Prostate gland (tissue), 2 donors: Measurements from ENCODE around the gene ARRDC1. TPM values are rescaled to one million over a fixed set of nuclear protein-coding genes. Genes with fewer than 3 reads are reported as not detected.

Experiments used
- DNase-seq: peaks from one replicate; pipeline ENCODE4 v3.0.0-alpha.2; 2019; ENCODE audit warnings: low spot score
- H3K27ac ChIP-seq, 2 donors: fragments of 200-600 bp; sonication (generic); 2 replicates each; pipeline ENCODE4 v1.5.1; 2017 to 2019
- H3K27me3 ChIP-seq: fragments of 200-600 bp; sonication (generic); replicated peaks from 2 replicates; pipeline ENCODE4 v1.5.1; 2019; ENCODE audit not compliant: insufficient read depth
- H3K36me3 ChIP-seq, 2 donors: fragments of 200-600 bp; sonication (generic); 1 replicate in 1 of 2; 2 replicates in 1 of 2; pipeline versions ENCODE4 v1.5.1 to v1.8.1; 2017 to 2019
- H3K4me1 ChIP-seq: fragments of 200-600 bp; sonication (generic); replicated peaks from 2 replicates; pipeline ENCODE4 v1.5.1; 2019
- H3K4me3 ChIP-seq, 2 donors: fragments of 200-600 bp; sonication (generic); 2 replicates each; pipeline ENCODE4 v1.5.1; 2017 to 2019
- H3K9me3 ChIP-seq: fragments of 200-600 bp; sonication (generic); 2 replicates; pipeline ENCODE4 v1.5.1; 2017
- CTCF ChIP-seq, 4 experiments: fragments of 200-600 bp in 2 of 4; fragments of 450-650 bp in 2 of 4; sonication (generic) in 2 of 4; IDR thresholded peaks; 1 replicate in 3 of 4; 2 replicates in 1 of 4; pipeline ENCODE4 v1.5.1; 2016 to 2019; ENCODE audit warnings: antibody characterized with exemption in 4 of 4, mild to moderate bottlenecking in 2 of 4, moderate library complexity in 2 of 4
- POLR2A ChIP-seq: fragments of 450-650 bp; IDR thresholded peaks from one replicate; pipeline ENCODE4 v1.6.1; 2016; ENCODE audit warnings: antibody characterized with exemption, mild to moderate bottlenecking
- POLR2AphosphoS5 ChIP-seq: sonication (generic); formaldehyde crosslinking; IDR thresholded peaks from one replicate; pipeline ENCODE4 v1.6.1; 2017; ENCODE audit warnings: antibody characterized with exemption
- WGBS: methylation state at CpG from one replicate; pipeline ENCODE4 v1.1.5; 2018; 5-methylcytosine and 5-hydroxymethylcytosine counted together
- intact Hi-C: fragments of 100-400 bp; cut with DNase I; formaldehyde crosslinking; loops from one replicate; pipeline ENCODE4 v1.14.2; 2022
- total RNA-seq, 2 donors: library from RNA; depleted of rRNA; stranded (reverse); fragments of >200 nt; gene quantifications; one replicate each; pipeline ENCODE4 v1.1.0, GENCODE V29; 2016

The ARRDC1 gene
- total RNA-seq, 2 donors from 2014 or later, result 123 to 126 TPM

GRCh38 chr9:137649553-137649952 lies 44.1 kb downstream of the ARRDC1 start:
- DNase-seq, result no peak
- no peak for TF ChIP-seq POLR2A
- TF ChIP-seq POLR2AphosphoS5, result no peak
- TF ChIP-seq CTCF (IDR thresholded peaks at IDR 0.05), result no peak
- Histone ChIP-seq H3K27ac (no peak overlapping the region), H3K4me1 (no peaks in the 10 kb centered on the region), H3K9me3 (no peaks in the 10 kb centered on the region), H3K27me3 (no peaks in the 10 kb centered on the region), H3K36me3 (no peaks in the 10 kb centered on the region), H3K4me3 (no peak overlapping the region)
- WGBS, result 93% methylated on average over 9 of the region's 9 CpGs
- intact Hi-C loops, result no loop called here

DNA sequence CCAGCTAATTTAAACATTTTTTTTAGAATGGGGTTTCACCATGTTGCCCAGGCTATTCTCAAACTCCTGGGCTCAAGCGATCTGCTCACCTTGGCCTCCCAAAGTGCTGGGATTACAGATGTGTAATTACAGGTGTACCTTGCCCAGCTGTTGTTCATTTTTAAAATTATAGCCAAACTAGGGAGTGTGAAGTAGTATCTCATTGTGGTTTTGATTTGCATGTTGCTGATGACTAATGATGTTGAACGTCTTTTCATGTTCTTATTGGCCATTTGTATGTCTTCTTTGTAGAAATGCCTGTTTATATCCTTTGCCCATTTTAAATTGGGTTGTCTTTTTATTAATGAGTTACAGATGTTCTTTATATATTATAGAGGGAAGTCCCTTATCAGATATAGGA lies 44.8 kb downstream of the ARRDC1 start:
- Histone ChIP-seq H3K4me1 (no peaks in the 10 kb centered on the region), H3K27me3 (no peaks in the 10 kb centered on the region), H3K27ac (no peak overlapping the region), H3K9me3 (no peaks in the 10 kb centered on the region), H3K36me3 (no peaks in the 10 kb centered on the region), H3K4me3 (no peak overlapping the region)
- intact Hi-C loops, result no loop called here
- DNase-seq, result no peak
- WGBS, result 87% methylated on average over 2 of the region's 2 CpGs
- TF ChIP-seq POLR2AphosphoS5 (no peak), POLR2A (no peak), CTCF (IDR thresholded peaks at IDR 0.05) (no peak)

GRCh38 chr9:137650779-137651178 lies 45.3 kb downstream of the ARRDC1 start:
- Histone ChIP-seq H3K27ac (no peak overlapping the region), H3K4me1 (no peaks in the 10 kb centered on the region), H3K9me3 (no peaks in the 10 kb centered on the region), H3K36me3 (no peaks in the 10 kb centered on the region), H3K27me3 (no peaks in the 10 kb centered on the region), H3K4me3 (no peak overlapping the region)
- intact Hi-C loops, result no loop called here
- DNase-seq, result no peak
- WGBS, result 94% methylated on average over 7 of the region's 7 CpGs
- TF ChIP-seq POLR2A (no peak), CTCF (IDR thresholded peaks at IDR 0.05) (no peak), POLR2AphosphoS5 (no peak)

DNA sequence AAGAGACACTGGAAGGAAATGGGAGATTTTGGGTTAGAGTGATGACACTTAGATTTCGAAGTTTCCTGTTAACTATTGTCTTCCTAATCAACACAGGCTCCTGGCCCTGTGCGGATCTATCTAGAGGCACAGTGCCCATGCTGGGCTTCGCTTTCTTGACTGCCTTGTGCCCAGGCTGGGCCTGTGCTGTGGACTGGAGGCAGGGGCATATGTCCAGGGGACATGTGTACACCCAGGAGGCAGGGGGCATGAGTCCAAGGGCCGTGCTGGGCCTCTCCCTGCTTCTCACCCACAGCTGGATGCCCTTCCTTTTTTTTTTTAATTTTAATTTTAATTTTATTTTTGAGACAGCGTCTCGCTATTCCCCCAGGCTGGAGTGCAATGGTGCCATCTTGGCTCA lies 50.9 kb downstream of the ARRDC1 start:
- Histone ChIP-seq H3K27ac (no peak overlapping the region), H3K27me3 (no peaks in the 10 kb centered on the region), H3K4me3 (no peak overlapping the region), H3K9me3 (no peaks in the 10 kb centered on the region), H3K36me3 (no peaks in the 10 kb centered on the region), H3K4me1 (no peaks in the 10 kb centered on the region)
- intact Hi-C loops, result no loop called here
- TF ChIP-seq POLR2AphosphoS5 (no peak), CTCF (IDR thresholded peaks at IDR 0.05) (no peak), POLR2A (no peak)
- WGBS, result 96% methylated on average over 6 of the region's 6 CpGs
- no peak for DNase-seq

DNA sequence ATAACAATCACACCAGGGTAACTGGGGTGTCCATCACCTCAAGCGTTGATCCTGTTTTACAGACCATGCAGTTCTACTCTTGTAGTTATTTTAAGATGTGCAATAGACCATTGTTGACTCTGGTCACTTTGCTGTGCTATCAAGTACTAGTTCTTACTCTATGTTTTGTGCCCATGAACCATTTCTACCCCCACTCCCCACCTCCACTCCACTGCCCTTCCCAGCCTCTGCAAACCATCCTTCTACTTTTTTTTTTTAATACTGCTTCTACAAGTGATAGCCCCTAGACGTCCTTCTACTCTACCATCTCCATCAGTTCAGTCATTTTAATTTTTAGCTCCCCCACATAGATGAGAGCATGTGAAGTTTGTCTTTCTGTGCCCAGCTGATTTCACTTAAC lies 52.1 kb downstream of the ARRDC1 start:
- Histone ChIP-seq H3K9me3 (no peaks in the 10 kb centered on the region), H3K4me3 (no peak overlapping the region), H3K36me3 (no peaks in the 10 kb centered on the region), H3K4me1 (no peaks in the 10 kb centered on the region), H3K27me3 (no peaks in the 10 kb centered on the region), H3K27ac (no peak overlapping the region)
- no peak for TF ChIP-seq POLR2A
- no peak for TF ChIP-seq POLR2AphosphoS5
- WGBS, result 89% methylated on average over 2 of the region's 2 CpGs
- intact Hi-C loops, result no loop called here
- no peak for DNase-seq
